Tibial nerve (tissue), 4 donors: ENCODE results near the gene SHB.

Source experiments
- EP300 ChIP-seq, 2 donors: sonication (generic); formaldehyde crosslinking; IDR thresholded peaks; one replicate each; pipeline ENCODE4 v1.6.1; 2017; ENCODE audit warnings: antibody characterized with exemption in 2 of 2, mild to moderate bottlenecking in 1 of 2
- POLR2A ChIP-seq, 2 donors: fragments of 450-650 bp; IDR thresholded peaks; one replicate each; pipeline ENCODE4 v1.6.1; 2017; ENCODE audit warnings: antibody characterized with exemption in 2 of 2, mild to moderate bottlenecking in 2 of 2, moderate library complexity in 2 of 2
- TF ChIP-seq, protein P1 (sequence below), 5 experiments: fragments of 200-600 bp in 3 of 5; fragments of 450-650 bp in 2 of 5; sonication (generic) in 3 of 5; IDR thresholded peaks; one replicate each; pipeline ENCODE4 v1.5.1; 2016 to 2019; ENCODE audit warnings: antibody characterized with exemption in 5 of 5, mild to moderate bottlenecking in 3 of 5, moderate library complexity in 2 of 5

- TF ChIP-seq, protein P1, sequence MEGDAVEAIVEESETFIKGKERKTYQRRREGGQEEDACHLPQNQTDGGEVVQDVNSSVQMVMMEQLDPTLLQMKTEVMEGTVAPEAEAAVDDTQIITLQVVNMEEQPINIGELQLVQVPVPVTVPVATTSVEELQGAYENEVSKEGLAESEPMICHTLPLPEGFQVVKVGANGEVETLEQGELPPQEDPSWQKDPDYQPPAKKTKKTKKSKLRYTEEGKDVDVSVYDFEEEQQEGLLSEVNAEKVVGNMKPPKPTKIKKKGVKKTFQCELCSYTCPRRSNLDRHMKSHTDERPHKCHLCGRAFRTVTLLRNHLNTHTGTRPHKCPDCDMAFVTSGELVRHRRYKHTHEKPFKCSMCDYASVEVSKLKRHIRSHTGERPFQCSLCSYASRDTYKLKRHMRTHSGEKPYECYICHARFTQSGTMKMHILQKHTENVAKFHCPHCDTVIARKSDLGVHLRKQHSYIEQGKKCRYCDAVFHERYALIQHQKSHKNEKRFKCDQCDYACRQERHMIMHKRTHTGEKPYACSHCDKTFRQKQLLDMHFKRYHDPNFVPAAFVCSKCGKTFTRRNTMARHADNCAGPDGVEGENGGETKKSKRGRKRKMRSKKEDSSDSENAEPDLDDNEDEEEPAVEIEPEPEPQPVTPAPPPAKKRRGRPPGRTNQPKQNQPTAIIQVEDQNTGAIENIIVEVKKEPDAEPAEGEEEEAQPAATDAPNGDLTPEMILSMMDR (IDR thresholded peaks at IDR 0.05): no peak
- TF ChIP-seq POLR2A (IDR thresholded peaks at IDR 0.05) (no peak), EP300 (IDR thresholded peaks at IDR 0.05) (no peak)
Measured at GRCh38 chr9:38018241-38018957, 50.6 kb downstream of the SHB start.
